T-helper 1 cell treated with Interleukin-12 subunit alpha and Interleukin-12 subunit beta and Interleukin-4 antibody, amounts not matched to agents 30 μg/mL and 1 μg/mL, for 36 hours (primary cell): ENCODE results near the gene PLAAT3.
"Not testable (repeated sequence)": the region's sequence is repeated elsewhere in the genome, so short reads cannot be mapped to it uniquely, and the experiment has no call there.

Source experiments
- H3K27ac Mint-ChIP-seq: one replicate; pipeline ENCODE4 v1.8.0; 2021; ENCODE audit warnings: mild to moderate bottlenecking, mixed read lengths
- H3K27me3 Mint-ChIP-seq: one replicate; pipeline ENCODE4 v1.8.0; 2021; ENCODE audit warnings: low read depth, mixed read lengths
- H3K36me3 Mint-ChIP-seq: one replicate; pipeline ENCODE4 v1.8.0; 2021; ENCODE audit warnings: low read depth, mixed read lengths
- H3K4me1 Mint-ChIP-seq: one replicate; pipeline ENCODE4 v1.8.0; 2021; ENCODE audit warnings: low read depth, mixed read lengths
- H3K4me3 Mint-ChIP-seq: one replicate; pipeline ENCODE4 v1.8.0; 2021; ENCODE audit warnings: mild to moderate bottlenecking, moderate library complexity, mixed read lengths
- H3K9me3 Mint-ChIP-seq: one replicate; pipeline ENCODE4 v1.8.0; 2021; ENCODE audit warnings: mixed read lengths

PLAAT3 gene

GRCh38 chr11:63564056-63564774, 50.0 kb downstream of the PLAAT3 start:
- H3K9me3 Mint-ChIP-seq: no peaks in the 10 kb centered on the region
- H3K27me3 Mint-ChIP-seq: no peaks in the 10 kb centered on the region
- no peaks in the 10 kb centered on the region for H3K36me3 Mint-ChIP-seq
- no peak overlapping the region for H3K4me3 Mint-ChIP-seq
- peak overlapping the region; percentile 79 for H3K27ac Mint-ChIP-seq
- H3K4me1 Mint-ChIP-seq: peaks cover 50% of the 10 kb centered on the region

DNA sequence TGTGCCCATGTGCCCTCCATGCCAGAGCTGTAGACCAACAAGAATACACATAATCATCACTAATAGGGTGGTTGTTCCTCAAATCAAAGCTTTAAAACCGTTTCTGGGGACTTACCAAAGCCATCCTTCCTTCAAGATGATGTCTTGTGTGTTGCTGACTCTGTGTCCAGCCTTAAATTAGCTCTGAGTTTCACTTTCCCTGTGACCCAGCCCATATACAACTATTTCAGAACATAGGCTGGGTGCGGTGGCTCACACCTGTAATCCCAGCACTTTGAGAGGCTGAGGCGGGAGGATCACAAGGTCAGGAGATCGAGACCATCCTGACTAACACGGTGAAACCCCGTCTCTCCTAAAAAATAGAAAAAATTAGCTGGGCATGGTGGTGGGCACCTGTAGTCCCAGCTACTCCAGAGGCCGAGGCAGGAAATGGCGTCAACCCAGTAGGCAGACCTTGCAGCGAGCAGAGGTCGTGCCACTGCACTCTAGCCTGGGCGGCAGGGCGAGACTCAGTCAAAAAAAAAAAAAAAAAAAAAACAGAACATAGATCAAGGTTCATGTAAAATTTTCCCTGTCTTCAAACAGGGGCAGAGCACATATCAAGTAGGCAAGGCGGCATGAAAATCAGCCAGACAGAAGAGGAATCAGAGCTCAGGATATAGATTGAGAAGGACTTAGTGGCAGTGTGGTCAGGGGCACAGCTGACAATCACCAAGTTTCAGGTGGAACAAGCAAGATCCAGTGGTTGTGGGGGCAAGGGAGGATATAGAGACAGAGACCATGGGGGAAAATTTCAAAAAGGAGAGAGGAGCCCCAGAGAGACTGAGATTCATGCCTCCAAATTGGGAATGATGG, 50.8 kb downstream of the PLAAT3 start, which contains the start of gene PLAAT2:
PLAAT2 (minus strand) TSS at position 179 of the 855 bp plus-strand sequence; CDS start at position 124, 55 bp downstream.
- no peak within 1 kb of the TSS for H3K4me3 Mint-ChIP-seq
- no peaks in the 10 kb centered on the region for H3K9me3 Mint-ChIP-seq
- no peaks in the 10 kb centered on the region for H3K36me3 Mint-ChIP-seq
- peak within 1 kb of the TSS; percentile 45 for H3K27ac Mint-ChIP-seq
- H3K4me1 Mint-ChIP-seq: peaks cover 50% of the 10 kb centered on the region
- no peaks in the 10 kb centered on the region for H3K27me3 Mint-ChIP-seq

- H3K9me3 Mint-ChIP-seq: no peaks in the 10 kb centered on the region
- no peak overlapping the region for H3K27ac Mint-ChIP-seq
- no peak overlapping the region for H3K4me3 Mint-ChIP-seq
- H3K36me3 Mint-ChIP-seq: no peaks in the 10 kb centered on the region
- H3K4me1 Mint-ChIP-seq: peaks cover 35% of the 10 kb centered on the region
- no peaks in the 10 kb centered on the region for H3K27me3 Mint-ChIP-seq
Observed at GRCh38 chr11:63560506-63561180, 53.6 kb downstream of the PLAAT3 start.

GRCh38 chr11:63558459-63559157, 55.6 kb downstream of the PLAAT3 start:
- H3K9me3 Mint-ChIP-seq: no peaks in the 10 kb centered on the region
- H3K27me3 Mint-ChIP-seq: no peaks in the 10 kb centered on the region
- no peak overlapping the region for H3K27ac Mint-ChIP-seq
- no peak overlapping the region for H3K4me3 Mint-ChIP-seq
- no peaks in the 10 kb centered on the region for H3K36me3 Mint-ChIP-seq
- peaks cover 29% of the 10 kb centered on the region for H3K4me1 Mint-ChIP-seq

- no peak overlapping the region for H3K4me3 Mint-ChIP-seq
- peaks cover 37% of the 10 kb centered on the region for H3K4me1 Mint-ChIP-seq
- no peaks in the 10 kb centered on the region for H3K9me3 Mint-ChIP-seq
- H3K27me3 Mint-ChIP-seq: no peaks in the 10 kb centered on the region
- H3K36me3 Mint-ChIP-seq: peaks cover 2% of the 10 kb centered on the region
- no peak overlapping the region for H3K27ac Mint-ChIP-seq
Observed at GRCh38 chr11:63557570-63557969, 56.7 kb downstream of the PLAAT3 start.

- Mint-ChIP-seq H3K36me3 (peaks cover 2% of the 10 kb centered on the region), H3K27ac (no peak overlapping the region), H3K4me1 (peaks cover 42% of the 10 kb centered on the region), H3K27me3 (no peaks in the 10 kb centered on the region), H3K9me3 (no peaks in the 10 kb centered on the region), H3K4me3 (no peak overlapping the region)
Observed at GRCh38 chr11:63556404-63557013, 57.7 kb downstream of the PLAAT3 start.

DNA sequence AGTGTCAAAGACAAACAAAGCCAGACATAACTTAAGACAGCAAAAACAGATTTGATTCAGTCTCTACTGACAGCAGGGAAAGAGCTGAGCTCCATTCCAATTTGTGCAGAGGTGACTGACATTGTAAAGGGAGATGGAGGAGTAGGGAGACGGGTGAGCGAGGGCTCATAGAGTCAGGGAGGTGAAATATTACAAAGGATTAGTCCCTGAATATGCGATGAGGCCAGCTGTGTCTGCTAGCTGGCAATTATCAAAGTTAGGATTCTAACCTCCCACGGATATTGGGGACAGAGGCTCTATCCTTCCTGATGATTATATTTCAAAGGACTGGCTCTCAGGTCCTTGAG, 59.4 kb downstream of the PLAAT3 start:
- no peaks in the 10 kb centered on the region for H3K27me3 Mint-ChIP-seq
- peaks cover 34% of the 10 kb centered on the region for H3K4me1 Mint-ChIP-seq
- peaks cover 2% of the 10 kb centered on the region for H3K36me3 Mint-ChIP-seq
- H3K4me3 Mint-ChIP-seq: no peak overlapping the region
- H3K9me3 Mint-ChIP-seq: no peaks in the 10 kb centered on the region
- no peak overlapping the region for H3K27ac Mint-ChIP-seq

GRCh38 chr11:63553759-63554158, 60.5 kb downstream of the PLAAT3 start:
- Mint-ChIP-seq H3K27me3 (no peaks in the 10 kb centered on the region), H3K36me3 (peaks cover 3% of the 10 kb centered on the region), H3K27ac (peak overlapping the region; percentile 98), H3K9me3 (no peaks in the 10 kb centered on the region), H3K4me1 (peaks cover 31% of the 10 kb centered on the region), H3K4me3 (peak overlapping the region; percentile 80)

DNA sequence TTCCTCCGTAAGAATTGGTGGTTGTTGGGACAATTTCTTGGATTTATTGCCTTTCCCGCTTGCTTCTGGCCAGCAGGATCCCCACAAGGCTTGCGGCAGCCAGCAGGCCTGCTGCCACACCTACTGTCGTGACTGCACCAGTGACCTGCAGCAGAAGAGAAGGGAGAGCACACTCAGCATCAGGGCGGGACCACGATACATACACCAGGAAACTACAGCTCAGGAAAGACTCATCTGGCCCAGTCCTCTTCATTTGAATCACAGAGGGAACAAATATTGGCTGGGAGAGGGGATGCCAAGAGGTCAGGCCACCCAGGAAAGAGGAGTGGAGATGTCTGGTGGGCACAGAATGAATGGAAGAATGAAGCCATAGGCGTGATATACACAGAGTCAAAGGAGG, 61.3 kb downstream of the PLAAT3 start:
- Mint-ChIP-seq H3K9me3 (no peaks in the 10 kb centered on the region), H3K27ac (peak overlapping the region; percentile 98), H3K4me1 (peaks cover 31% of the 10 kb centered on the region), H3K36me3 (peaks cover 8% of the 10 kb centered on the region), H3K27me3 (no peaks in the 10 kb centered on the region), H3K4me3 (peak overlapping the region; percentile 14)

DNA sequence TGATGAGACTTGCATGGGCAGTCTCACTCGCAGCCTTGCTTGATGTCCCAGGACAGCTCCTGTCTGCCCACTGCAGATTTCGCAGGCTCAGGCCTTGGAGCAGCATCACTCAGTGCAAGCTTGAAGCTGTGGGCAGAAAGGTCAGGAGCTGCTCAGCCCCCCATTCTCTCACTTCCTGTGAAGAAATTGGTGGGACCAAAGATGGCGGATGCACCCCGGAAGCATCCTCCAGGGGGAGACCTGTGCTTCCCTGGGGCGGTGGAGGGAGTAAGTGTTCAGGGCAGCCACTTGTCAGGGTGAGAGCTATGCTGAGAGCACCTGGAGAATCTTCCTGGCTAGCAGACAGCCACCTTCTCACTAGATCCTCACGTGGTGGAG, 62.4 kb downstream of the PLAAT3 start:
- Mint-ChIP-seq H3K27me3 (no peaks in the 10 kb centered on the region), H3K36me3 (peaks cover 15% of the 10 kb centered on the region), H3K27ac (no peak overlapping the region), H3K4me3 (no peak overlapping the region), H3K4me1 (peaks cover 30% of the 10 kb centered on the region), H3K9me3 (no peaks in the 10 kb centered on the region)

GRCh38 chr11:63551091-63551888, 62.9 kb downstream of the PLAAT3 start:
- Mint-ChIP-seq H3K9me3 (no peaks in the 10 kb centered on the region), H3K4me1 (peaks cover 29% of the 10 kb centered on the region), H3K36me3 (peaks cover 21% of the 10 kb centered on the region), H3K27me3 (no peaks in the 10 kb centered on the region), H3K4me3 (peak overlapping the region; percentile 42), H3K27ac (peak overlapping the region; percentile 19)

DNA sequence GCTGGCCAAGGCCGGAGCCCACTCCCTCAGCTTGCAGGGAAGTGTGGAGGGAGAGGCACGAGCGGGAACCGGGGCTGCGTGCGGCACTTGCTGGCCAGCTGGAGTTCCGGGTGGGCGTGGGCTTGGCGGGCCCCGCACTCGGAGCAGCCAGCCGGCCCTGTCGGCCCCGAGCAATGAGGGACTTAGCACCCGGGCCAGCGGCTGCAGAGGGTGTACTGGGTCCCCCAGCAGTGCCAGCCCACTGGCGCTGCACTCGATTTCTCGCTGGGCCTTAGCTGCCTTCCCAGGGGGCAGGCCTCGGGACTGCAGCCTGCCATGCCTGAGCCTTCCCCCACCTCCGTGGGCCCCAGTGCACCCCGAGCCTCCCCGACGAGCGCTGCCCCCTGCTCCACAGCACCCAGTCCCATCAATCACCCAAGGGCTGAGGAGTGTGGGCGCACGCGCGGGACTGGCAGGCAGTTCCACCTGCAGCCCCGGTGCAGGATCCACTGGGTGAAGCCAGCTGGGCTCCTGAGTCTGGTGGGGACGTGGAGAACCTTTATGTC, 64.0 kb downstream of the PLAAT3 start:
- not testable (repeated sequence) for H3K27me3 Mint-ChIP-seq, H3K4me3 Mint-ChIP-seq, H3K9me3 Mint-ChIP-seq, H3K27ac Mint-ChIP-seq
- Mint-ChIP-seq H3K36me3 (peaks cover 29% of the 10 kb centered on the region), H3K4me1 (peaks cover 29% of the 10 kb centered on the region)

DNA sequence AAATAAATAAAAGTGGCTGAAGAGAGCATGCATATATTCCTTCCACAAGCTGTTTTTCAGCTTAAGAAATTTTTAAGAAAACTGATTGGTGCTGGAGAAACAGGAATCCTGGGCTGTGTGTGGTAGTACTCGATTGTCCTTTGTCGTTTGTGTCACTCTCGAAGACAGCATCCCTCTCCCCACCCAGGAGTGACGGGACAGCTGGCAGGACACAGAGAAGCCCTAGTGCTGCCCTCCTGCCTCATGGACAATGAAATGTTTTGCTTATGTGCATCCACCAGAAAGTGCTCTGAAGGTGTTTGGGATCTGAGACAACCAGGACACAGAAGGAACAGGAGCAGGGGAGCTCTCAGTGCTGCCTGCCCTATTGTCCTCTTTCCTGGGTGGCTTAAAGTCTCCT, 64.8 kb downstream of the PLAAT3 start:
- Mint-ChIP-seq H3K27me3 (no peaks in the 10 kb centered on the region), H3K4me3 (no peak overlapping the region), H3K27ac (no peak overlapping the region), H3K36me3 (peaks cover 32% of the 10 kb centered on the region), H3K4me1 (peaks cover 26% of the 10 kb centered on the region), H3K9me3 (no peaks in the 10 kb centered on the region)
